ELR (cell line): ENCODE results near the gene SLC1A4.
"Not testable (repeated sequence)": the region's sequence is repeated elsewhere in the genome, so short reads cannot be mapped to it uniquely, and the experiment has no call there.

Experiments
- DNase-seq: peaks from one replicate; pipeline ENCODE4 v3.0.0-alpha.2; 2015; ENCODE audit warnings: low read depth

SLC1A4 gene

GRCh38 chr2:64989126-64989981 lies at the start of gene SLC1A4:
Gene SLC1A4, plus strand, starts transcription at chr2:64989399. Its CDS starts 245 bp downstream, at chr2:64989644.
- DNase-seq: peak; percentile 89

DNA sequence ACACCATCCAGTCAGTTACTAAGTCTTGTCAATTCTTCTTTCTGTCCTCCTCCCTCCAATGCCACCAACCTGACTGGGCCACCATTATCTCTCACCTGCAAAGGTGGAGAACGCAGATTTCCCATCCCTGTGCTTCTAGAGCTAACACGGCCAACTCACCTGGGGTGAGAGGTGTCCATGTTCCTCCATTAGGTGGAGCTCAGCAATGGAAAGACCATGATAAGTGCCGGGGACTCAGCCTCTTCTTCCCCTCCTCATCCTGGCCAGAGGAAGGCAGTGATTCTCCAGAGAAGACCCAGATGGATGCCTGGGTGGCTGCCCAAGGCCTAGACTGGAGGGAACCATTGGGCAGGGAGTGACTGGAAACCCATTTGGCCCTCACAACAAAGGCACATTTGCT lies 48.1 kb upstream of the SLC1A4 start:
- DNase-seq: no peak

- DNase-seq: no peak
Observed at GRCh38 chr2:64941801-64942200, 47.4 kb upstream of the SLC1A4 start.

GRCh38 chr2:64942693-64943092 lies 46.5 kb upstream of the SLC1A4 start:
- no peak for DNase-seq

- DNase-seq: no peak
Observed at GRCh38 chr2:64943387-64944150, 45.6 kb upstream of the SLC1A4 start.

DNA sequence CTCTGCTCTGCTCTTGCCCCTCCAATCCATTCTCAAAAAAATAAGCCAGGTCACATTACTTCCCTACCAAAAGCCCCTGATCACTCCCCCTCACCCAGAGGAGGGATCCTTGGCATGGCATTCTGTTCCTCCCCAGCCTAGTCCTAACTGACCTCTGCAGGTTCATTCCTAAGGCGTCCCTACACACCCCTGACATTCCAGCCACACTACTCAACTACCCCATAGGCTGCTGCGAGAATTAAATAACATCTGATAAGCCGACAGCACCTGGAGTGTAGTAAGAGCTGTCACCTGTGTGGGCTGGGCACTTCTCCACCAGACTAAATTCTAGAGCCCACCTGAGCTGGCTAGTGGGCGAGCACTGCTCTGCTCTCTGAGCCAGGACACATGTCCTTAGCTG lies 44.7 kb upstream of the SLC1A4 start:
- DNase-seq: no peak

- DNase-seq: peak; percentile 66
Observed at GRCh38 chr2:64945973-64946768, 43.0 kb upstream of the SLC1A4 start.

DNA sequence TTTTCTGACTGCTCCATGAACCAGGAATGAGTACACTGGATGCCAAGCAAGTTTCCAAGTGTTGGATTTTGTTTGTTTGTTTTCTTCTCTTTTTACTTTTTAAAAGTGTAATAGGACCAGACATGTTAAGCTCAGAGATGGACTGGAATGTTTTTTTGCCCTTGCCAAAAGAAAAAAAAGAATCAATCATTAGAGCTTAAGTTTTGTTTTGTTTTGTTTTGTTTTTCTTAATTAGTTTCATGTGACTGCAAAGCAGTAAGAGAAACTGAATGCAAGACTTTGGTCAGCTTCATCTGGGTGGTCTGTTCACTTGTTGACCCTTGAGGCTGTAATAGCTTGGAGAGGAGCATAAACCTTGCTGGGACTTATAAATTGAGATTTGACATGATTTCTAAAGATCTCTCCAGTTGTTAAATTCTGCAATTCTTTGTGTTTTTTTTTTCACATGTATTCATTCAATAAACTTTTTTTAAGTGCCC lies 42.4 kb upstream of the SLC1A4 start:
- DNase-seq: no peak

DNA sequence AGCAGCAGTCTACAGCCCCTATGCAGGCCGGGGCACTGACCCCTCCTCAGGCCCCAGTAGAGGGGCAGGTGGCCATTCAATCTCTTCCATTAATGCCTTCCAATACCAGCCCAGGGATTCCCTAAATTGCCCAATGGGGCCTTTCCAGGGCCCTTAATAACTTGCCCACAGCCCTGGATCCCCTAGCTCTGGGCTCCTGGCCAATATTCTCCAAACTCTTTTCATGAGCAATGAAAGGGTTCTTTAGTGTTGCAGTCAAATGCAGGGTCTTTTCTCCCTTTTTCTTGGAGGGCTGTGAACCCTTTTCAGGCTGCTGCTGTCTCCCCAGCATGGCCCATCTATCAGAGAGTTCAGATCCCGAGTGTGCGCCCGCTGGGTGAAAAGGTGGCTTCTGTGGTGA lies 41.3 kb upstream of the SLC1A4 start:
- DNase-seq: no peak

DNA sequence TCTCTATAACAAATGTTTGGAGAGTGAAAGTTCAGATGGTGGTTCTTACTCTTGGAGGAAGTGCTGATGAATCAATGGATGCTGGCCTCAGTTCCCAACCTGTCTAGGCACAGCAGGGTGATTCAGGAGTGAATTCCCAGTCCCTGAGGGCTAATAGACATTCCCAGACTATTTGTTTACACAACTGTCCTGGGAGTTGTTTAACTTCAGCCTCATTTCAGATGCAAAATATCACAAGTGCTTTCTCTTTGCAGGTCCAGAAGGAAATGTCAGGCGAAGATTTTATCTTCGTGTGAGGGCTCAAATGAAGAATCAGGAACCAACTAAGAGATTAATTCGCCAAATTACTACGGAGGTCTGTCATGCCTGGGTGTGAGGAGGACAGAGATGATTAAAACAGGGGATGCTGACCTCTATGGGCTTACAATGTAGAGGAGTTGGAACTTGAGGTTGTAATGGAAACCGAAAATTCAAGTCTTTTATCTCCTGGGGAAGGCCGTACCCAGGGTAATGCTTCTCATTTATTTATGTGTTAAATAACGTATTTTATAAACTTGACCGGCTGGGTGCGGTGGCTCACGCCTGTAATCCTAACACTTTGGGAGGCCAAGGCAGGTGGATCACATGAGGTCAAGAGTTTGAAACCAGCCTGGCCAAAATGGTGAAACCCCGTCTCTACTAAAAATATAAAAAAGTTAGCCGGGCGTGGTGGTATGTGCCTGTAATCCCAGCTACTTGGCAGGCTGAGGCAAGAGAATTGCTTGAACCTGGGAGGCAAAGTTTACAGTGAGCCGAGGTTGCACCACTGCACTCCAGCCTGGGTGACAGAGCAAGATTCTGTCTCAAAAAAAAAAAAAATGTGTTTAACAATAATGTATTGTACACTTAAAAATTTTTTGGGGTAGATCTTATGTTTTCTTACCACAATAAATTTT lies 38.7 kb upstream of the SLC1A4 start:
- peak; percentile 72 for DNase-seq

DNA sequence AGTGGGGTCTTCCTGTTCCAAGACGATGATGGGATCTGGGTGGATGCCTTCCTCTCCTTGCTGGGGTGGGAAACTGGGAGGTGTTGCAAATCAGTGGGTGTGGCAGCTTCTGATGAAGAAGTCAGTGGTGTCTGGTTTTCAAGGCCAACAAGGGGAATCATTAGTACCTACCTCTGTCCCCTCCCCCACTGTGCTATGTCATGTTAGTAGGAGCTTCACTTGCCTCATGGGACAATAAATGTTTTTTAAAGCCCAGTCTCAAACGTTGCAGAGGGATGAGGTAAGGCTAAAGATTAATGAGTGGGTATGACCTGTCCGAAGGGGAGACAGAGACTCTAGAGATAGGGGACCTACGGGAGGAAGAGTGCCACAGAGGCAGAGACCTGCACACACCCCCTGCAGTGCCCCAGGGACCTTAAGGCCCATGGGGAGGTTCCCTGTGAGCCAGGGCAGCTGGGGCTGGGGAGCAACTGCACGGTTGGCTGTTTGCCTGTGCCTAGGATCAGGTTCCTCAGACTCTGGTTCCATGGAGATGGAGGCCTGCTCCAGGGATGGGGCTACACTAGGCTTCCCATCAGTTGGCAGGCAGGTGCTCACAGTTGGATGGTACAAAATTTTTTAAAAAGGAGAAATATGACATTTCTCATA lies 37.8 kb upstream of the SLC1A4 start:
- no peak for DNase-seq

- DNase-seq: no peak
Observed at GRCh38 chr2:64952096-64952495, 37.1 kb upstream of the SLC1A4 start.

GRCh38 chr2:64952511-64953482 lies 36.4 kb upstream of the SLC1A4 start:
- DNase-seq: peak; percentile 95

DNA sequence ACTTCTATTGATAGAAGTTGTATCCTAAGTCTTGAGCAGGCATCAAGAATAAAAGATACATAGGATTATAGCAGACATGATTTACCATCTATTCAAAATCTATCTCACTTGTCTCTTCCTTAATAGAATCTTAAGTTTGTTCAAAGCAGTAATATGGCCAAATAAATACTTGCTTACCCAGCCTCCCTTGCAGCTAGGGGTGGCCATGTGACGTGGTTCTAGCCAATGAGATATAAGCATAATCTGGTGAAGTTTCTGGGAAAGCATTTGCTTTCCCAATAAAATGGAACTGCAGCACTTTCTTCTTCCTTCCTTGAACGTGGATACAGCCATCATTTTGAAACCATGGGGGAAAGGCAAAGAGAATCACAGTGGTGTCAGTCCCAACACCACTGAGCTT lies 33.7 kb upstream of the SLC1A4 start:
- DNase-seq: no peak

GRCh38 chr2:64957109-64957903 lies 31.9 kb upstream of the SLC1A4 start:
- DNase-seq: no peak

DNA sequence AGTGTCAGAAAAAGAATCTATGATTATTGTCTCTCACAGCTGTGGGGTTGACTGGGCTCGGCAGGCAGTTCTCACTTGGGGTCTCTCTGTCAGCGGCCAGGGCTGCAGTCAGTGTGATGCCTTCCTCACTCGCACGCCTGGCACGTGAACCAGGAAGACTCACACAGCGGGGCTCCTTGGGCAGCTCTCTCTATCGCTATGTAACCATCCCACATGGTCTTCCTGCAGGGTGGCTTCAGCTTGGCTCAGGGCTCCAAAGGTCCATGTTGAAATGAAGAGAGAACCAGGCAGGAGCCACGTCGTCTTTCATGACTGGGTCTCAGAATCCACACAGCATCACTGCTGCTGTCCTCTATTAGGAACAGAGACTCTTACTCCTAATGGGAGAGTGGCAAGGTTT lies 30.6 kb upstream of the SLC1A4 start:
- no peak for DNase-seq

- no peak for DNase-seq
Observed at GRCh38 chr2:64960819-64961218, 28.4 kb upstream of the SLC1A4 start.

GRCh38 chr2:64963138-64963537 lies 26.1 kb upstream of the SLC1A4 start:
- DNase-seq: not testable (repeated sequence)

- DNase-seq: no peak
Observed at GRCh38 chr2:64963719-64964118, 25.5 kb upstream of the SLC1A4 start.
